Measurements from ENCODE around the gene RAB40B. TPM values are rescaled to one million over a fixed set of nuclear protein-coding genes. Genes with fewer than 3 reads are reported as not detected.

Gene RAB40B
- total RNA-seq, 2 experiments from 2014 or later = 21.4 to 22.1 TPM

GRCh38 chr17:82662711-82663261, 35.7 kb downstream of the RAB40B start:
- DNase-seq (ENCODE audit: low spot score) = no peak
- Histone ChIP-seq H2AFZ (ENCODE audit: low read length) (no peak overlapping the region), H3K4me2 (ENCODE audit: low read length) (no peak overlapping the region), H3K36me3 (ENCODE audit: insufficient read depth, low read length) (no peaks in the 10 kb centered on the region), H3K9me2 (ENCODE audit: insufficient read depth, low read length) (no peaks in the 10 kb centered on the region), H3K79me2 (ENCODE audit: insufficient read depth, low read depth, low read length) (no peaks in the 10 kb centered on the region), H3K4me3 (ENCODE audit: low read depth, low read length, poor library complexity, severe bottlenecking) (no peak overlapping the region), H4K20me1 (ENCODE audit: insufficient read depth, low read length) (no peaks in the 10 kb centered on the region), H3K9me3 (ENCODE audit: low read length) (no peaks in the 10 kb centered on the region), H3K4me1 (ENCODE audit: insufficient read depth, low read length, poor library complexity, severe bottlenecking) (no peaks in the 10 kb centered on the region), H3K27ac (ENCODE audit: low read depth, low read length, poor library complexity, severe bottlenecking) (no peak overlapping the region)
- intact Hi-C loops (cut with micrococcal nuclease; ENCODE audit: unreplicated experiment) = no loop called here
- CTCF ChIA-PET (ENCODE audit: unreplicated experiment) = no interaction called here
- TF ChIP-seq EZH2phosphoT487 (IDR thresholded peaks at IDR 0.05; ENCODE audit: borderline replicate concordance, low read depth, low read length) = no peak
- TF ChIP-seq, protein P1, sequence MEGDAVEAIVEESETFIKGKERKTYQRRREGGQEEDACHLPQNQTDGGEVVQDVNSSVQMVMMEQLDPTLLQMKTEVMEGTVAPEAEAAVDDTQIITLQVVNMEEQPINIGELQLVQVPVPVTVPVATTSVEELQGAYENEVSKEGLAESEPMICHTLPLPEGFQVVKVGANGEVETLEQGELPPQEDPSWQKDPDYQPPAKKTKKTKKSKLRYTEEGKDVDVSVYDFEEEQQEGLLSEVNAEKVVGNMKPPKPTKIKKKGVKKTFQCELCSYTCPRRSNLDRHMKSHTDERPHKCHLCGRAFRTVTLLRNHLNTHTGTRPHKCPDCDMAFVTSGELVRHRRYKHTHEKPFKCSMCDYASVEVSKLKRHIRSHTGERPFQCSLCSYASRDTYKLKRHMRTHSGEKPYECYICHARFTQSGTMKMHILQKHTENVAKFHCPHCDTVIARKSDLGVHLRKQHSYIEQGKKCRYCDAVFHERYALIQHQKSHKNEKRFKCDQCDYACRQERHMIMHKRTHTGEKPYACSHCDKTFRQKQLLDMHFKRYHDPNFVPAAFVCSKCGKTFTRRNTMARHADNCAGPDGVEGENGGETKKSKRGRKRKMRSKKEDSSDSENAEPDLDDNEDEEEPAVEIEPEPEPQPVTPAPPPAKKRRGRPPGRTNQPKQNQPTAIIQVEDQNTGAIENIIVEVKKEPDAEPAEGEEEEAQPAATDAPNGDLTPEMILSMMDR (conservative IDR thresholded peaks at IDR 0.05; ENCODE audit: low read length) = no peak
- POLR2A ChIA-PET = no interaction called here
- no TSS peak for BruUV-seq (replicated peaks)

DNA sequence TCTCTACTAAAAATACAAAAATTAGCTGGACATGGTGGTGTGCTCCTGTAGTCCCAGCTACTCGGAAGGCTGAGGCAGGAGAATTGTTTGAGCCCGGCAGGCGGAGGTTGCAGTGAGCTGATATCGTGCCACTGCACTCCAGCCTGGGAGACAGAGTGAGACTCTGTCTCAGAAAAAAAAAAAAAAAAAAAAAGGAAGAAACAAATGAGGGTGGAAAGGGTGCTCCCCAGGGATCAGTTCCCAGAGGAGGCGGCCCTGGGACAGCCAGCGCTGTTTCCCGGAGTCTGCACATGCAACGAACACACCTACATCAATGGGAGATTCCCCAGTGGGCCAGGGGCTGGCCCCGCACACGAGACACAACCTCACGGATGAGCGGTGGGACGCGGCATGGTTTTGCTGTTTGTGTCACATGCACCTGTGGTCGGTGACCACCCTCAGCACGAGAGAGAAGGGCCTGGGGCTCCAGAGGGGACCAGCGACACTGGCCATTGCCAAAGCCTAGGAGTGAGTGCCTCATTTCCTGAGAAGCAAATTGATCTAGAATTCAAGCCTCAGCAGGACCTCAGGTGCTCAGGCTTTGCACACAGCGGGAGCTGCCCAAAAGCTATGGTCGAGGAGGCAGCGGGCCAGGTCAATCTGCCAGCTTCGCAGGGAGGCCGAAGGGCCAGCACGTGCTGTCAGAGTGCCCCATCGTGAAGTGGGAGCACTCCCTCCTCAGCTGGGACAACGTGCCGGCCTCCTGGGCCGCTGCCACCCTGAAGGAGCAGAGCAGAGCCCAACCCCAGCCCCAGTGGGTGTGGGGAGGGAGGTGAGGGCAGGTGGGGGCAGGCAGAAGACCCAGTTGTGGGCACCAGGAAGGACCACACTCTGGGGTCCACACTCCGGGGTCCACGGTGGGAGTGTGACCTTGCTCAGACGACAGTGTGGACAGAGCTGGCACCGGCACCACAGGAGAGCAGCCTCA, 36.5 kb downstream of the RAB40B start:
- no peaks in the 10 kb centered on the region for H3K4me1 ChIP-seq (ENCODE audit: insufficient read depth, low read length, poor library complexity, severe bottlenecking)
- no peaks in the 10 kb centered on the region for H3K9me2 ChIP-seq (ENCODE audit: insufficient read depth, low read length)
- TF ChIP-seq, protein P1 (conservative IDR thresholded peaks at IDR 0.05; ENCODE audit: low read length) = no peak
- TF ChIP-seq EZH2phosphoT487 (IDR thresholded peaks at IDR 0.05; ENCODE audit: borderline replicate concordance, low read depth, low read length) = no peak
- H3K27ac ChIP-seq (ENCODE audit: low read depth, low read length, poor library complexity, severe bottlenecking) = no peak overlapping the region
- DNase-seq (ENCODE audit: low spot score) = no peak
- no peak overlapping the region for H3K4me3 ChIP-seq (ENCODE audit: low read depth, low read length, poor library complexity, severe bottlenecking)
- no peak overlapping the region for H3K4me2 ChIP-seq (ENCODE audit: low read length)
- intact Hi-C loops (cut with micrococcal nuclease; ENCODE audit: unreplicated experiment) = no loop called here
- H4K20me1 ChIP-seq (ENCODE audit: insufficient read depth, low read length) = no peaks in the 10 kb centered on the region
- ChIA-PET CTCF (ENCODE audit: unreplicated experiment) (no interaction called here), POLR2A (no interaction called here)
- no peaks in the 10 kb centered on the region for H3K9me3 ChIP-seq (ENCODE audit: low read length)
- no TSS peak for BruUV-seq (replicated peaks)
- H3K36me3 ChIP-seq (ENCODE audit: insufficient read depth, low read length) = no peaks in the 10 kb centered on the region
- no peak overlapping the region for H2AFZ ChIP-seq (ENCODE audit: low read length)
- no peaks in the 10 kb centered on the region for H3K79me2 ChIP-seq (ENCODE audit: insufficient read depth, low read depth, low read length)

GRCh38 chr17:82659886-82660285, 38.6 kb downstream of the RAB40B start:
- ChIA-PET CTCF (ENCODE audit: unreplicated experiment) (no interaction called here), POLR2A (no interaction called here)
- no peak for DNase-seq (ENCODE audit: low spot score)
- Histone ChIP-seq H3K9me2 (ENCODE audit: insufficient read depth, low read length) (no peaks in the 10 kb centered on the region), H3K79me2 (ENCODE audit: insufficient read depth, low read depth, low read length) (no peaks in the 10 kb centered on the region), H3K36me3 (ENCODE audit: insufficient read depth, low read length) (no peaks in the 10 kb centered on the region), H3K27ac (ENCODE audit: low read depth, low read length, poor library complexity, severe bottlenecking) (no peak overlapping the region), H3K4me3 (ENCODE audit: low read depth, low read length, poor library complexity, severe bottlenecking) (no peak overlapping the region), H4K20me1 (ENCODE audit: insufficient read depth, low read length) (no peaks in the 10 kb centered on the region), H3K9me3 (ENCODE audit: low read length) (no peaks in the 10 kb centered on the region), H2AFZ (ENCODE audit: low read length) (no peak overlapping the region), H3K4me2 (ENCODE audit: low read length) (no peak overlapping the region), H3K4me1 (ENCODE audit: insufficient read depth, low read length, poor library complexity, severe bottlenecking) (peaks cover under 1% of the 10 kb centered on the region)
- no peak for TF ChIP-seq EZH2phosphoT487 (IDR thresholded peaks at IDR 0.05; ENCODE audit: borderline replicate concordance, low read depth, low read length)
- TF ChIP-seq, protein P1 (conservative IDR thresholded peaks at IDR 0.05; ENCODE audit: low read length) = no peak
- intact Hi-C loops (cut with micrococcal nuclease; ENCODE audit: unreplicated experiment) = no loop called here
- BruUV-seq (replicated peaks) = no TSS peak

All from OCI-LY7 (cell line).